ENCODE results near the gene ZFR. TPM values are rescaled to one million over a fixed set of nuclear protein-coding genes. Genes with fewer than 3 reads are reported as not detected.

The ZFR gene
- total and polyA plus RNA-seq, 2 donors from 2014 or later, result 25.7 to 65.2 TPM

DNA sequence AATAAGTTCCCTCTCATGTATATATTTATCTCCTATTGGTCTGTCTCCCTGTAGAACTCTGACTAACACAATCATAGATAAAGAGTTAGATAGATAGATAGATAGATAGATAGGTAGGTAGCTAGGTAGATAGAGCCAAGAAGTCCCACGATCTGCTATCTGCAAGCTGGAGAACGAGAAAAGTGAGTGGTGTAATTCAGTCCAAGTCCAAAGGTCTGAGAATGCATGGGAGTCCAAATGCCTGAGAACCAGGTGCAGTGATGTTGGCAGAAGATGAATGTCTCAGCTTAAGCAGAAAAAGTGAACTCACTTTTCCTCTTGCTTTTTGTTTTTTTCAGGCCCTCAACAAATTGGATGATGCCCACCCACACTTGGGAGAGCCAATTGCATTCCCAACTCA lies 37.7 kb upstream of the ZFR start:
- Histone ChIP-seq H3K27ac (ENCODE audit: low read depth in 2 of 2, low read length in 2 of 2) (no peak overlapping the region), H3K36me3 (ENCODE audit: control insufficient read depth in 2 of 3, insufficient read depth in 3 of 3, low read length in 3 of 3) (no peaks in the 10 kb centered on the region), H3K4me1 (ENCODE audit: control insufficient read depth in 2 of 3, insufficient read depth in 2 of 3, low read depth in 1 of 3, low read length in 3 of 3) (no peaks in the 10 kb centered on the region), H3K27me3 (ENCODE audit: control insufficient read depth, insufficient read depth, low read length) (no peaks in the 10 kb centered on the region), H3K9me3 (ENCODE audit: control insufficient read depth in 2 of 3, insufficient read depth in 1 of 3, low read length in 3 of 3) (no peaks in the 10 kb centered on the region), H3K9ac (ENCODE audit: low read length in 3 of 3) (no peak overlapping the region), H3K4me3 (ENCODE audit: low read length in 3 of 3) (no peak overlapping the region)
- no peak for FAIRE-seq
- no peak for DNase-seq
- intact Hi-C loops (cut with DNase I), result no loop called here
- TF ChIP-seq, protein P1, sequence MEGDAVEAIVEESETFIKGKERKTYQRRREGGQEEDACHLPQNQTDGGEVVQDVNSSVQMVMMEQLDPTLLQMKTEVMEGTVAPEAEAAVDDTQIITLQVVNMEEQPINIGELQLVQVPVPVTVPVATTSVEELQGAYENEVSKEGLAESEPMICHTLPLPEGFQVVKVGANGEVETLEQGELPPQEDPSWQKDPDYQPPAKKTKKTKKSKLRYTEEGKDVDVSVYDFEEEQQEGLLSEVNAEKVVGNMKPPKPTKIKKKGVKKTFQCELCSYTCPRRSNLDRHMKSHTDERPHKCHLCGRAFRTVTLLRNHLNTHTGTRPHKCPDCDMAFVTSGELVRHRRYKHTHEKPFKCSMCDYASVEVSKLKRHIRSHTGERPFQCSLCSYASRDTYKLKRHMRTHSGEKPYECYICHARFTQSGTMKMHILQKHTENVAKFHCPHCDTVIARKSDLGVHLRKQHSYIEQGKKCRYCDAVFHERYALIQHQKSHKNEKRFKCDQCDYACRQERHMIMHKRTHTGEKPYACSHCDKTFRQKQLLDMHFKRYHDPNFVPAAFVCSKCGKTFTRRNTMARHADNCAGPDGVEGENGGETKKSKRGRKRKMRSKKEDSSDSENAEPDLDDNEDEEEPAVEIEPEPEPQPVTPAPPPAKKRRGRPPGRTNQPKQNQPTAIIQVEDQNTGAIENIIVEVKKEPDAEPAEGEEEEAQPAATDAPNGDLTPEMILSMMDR (IDR thresholded peaks at IDR 0.05; ENCODE audit: borderline replicate concordance, extremely low read depth, insufficient read depth), result no peak

DNA sequence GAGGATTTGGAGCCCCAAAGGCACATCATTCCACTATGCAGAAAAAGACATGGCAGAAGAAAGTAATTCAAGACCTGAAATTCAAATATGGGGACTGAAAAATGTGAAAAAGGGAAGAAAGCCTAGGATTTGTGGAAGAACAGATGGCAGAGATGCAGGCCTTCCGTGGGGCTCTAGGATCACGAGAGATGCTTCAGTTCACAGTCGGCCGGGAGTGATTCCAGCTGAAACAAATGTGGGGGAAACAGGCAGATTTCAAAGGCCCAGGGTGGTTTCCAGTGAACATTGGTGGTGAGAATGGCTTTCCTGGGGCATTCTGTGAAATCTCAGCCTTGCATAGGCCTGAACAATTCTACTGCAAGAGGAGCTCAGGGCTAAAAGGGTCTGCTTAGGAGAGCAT lies 34.6 kb upstream of the ZFR start:
- TF ChIP-seq, protein P1 (IDR thresholded peaks at IDR 0.05; ENCODE audit: borderline replicate concordance, extremely low read depth, insufficient read depth), result no peak
- no peak for DNase-seq
- FAIRE-seq, result no peak
- Histone ChIP-seq H3K9ac (ENCODE audit: low read length in 3 of 3) (no peak overlapping the region), H3K27me3 (ENCODE audit: control insufficient read depth, insufficient read depth, low read length) (no peaks in the 10 kb centered on the region), H3K4me1 (ENCODE audit: control insufficient read depth in 2 of 3, insufficient read depth in 2 of 3, low read depth in 1 of 3, low read length in 3 of 3) (peaks cover 0 to 7% (median 4%) of the 10 kb centered on the region in 3 donors), H3K9me3 (ENCODE audit: control insufficient read depth in 2 of 3, insufficient read depth in 1 of 3, low read length in 3 of 3) (no peaks in the 10 kb centered on the region), H3K27ac (ENCODE audit: low read depth in 2 of 2, low read length in 2 of 2) (no peak overlapping the region), H3K4me3 (ENCODE audit: low read length in 3 of 3) (no peak overlapping the region), H3K36me3 (ENCODE audit: control insufficient read depth in 2 of 3, insufficient read depth in 3 of 3, low read length in 3 of 3) (no peaks in the 10 kb centered on the region)
- intact Hi-C loops (cut with DNase I), result no loop called here

DNA sequence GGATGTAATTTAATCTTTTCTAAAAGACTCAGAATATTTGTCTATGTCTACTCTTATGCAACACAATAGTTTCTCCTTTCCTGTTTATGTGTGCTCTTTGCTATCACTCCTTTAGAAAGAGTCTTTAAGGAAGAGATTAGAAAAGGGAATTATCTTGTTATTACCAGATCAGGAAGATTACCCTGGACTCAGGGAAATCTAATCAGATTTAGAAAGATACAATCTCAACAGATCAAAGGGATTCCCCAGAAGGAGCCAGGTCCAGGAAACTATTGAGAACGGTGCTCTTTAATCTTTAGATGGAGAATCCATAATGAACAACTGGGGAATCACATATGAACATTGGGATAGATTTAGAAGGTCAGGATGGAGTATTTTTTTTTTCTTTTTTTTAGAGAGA lies 32.4 kb upstream of the ZFR start:
- H3K36me3 ChIP-seq (ENCODE audit: control insufficient read depth in 2 of 3, insufficient read depth in 3 of 3, low read length in 3 of 3), result no peaks in the 10 kb centered on the region
- intact Hi-C loops (cut with DNase I), result no loop called here
- FAIRE-seq (no peak), DNase-seq (no peak)
- H3K4me1 ChIP-seq (ENCODE audit: control insufficient read depth in 2 of 3, insufficient read depth in 2 of 3, low read depth in 1 of 3, low read length in 3 of 3), result peaks cover 0 to 7% (median 4%) of the 10 kb centered on the region in 3 donors
- no peak overlapping the region for H3K27ac ChIP-seq (ENCODE audit: low read depth in 2 of 2, low read length in 2 of 2)
- no peaks in the 10 kb centered on the region for H3K9me3 ChIP-seq (ENCODE audit: control insufficient read depth in 2 of 3, insufficient read depth in 1 of 3, low read length in 3 of 3)
- no peak overlapping the region for H3K4me3 ChIP-seq (ENCODE audit: low read length in 3 of 3)
- H3K27me3 ChIP-seq (ENCODE audit: control insufficient read depth, insufficient read depth, low read length), result no peaks in the 10 kb centered on the region
- TF ChIP-seq, protein P1 (IDR thresholded peaks at IDR 0.05; ENCODE audit: borderline replicate concordance, extremely low read depth, insufficient read depth), result no peak
- H3K9ac ChIP-seq (ENCODE audit: low read length in 3 of 3), result no peak overlapping the region

Measured in kidney (tissue), 14 donors.